Measurements from ENCODE around the gene PDP2.
A peak's percentile ranks its signal among the peaks of the same experiment; 100 is the strongest.

The PDP2 gene

GRCh38 chr16:66919569-66920298 lies 39.4 kb downstream of the PDP2 start:
- no peak for DNase-seq
- TF ChIP-seq POLR2A (IDR thresholded peaks at IDR 0.05; ENCODE audit: low read length) (no peak), GATA1 (IDR thresholded peaks at IDR 0.05; ENCODE audit: low read depth, low read length) (no peak)

DNA sequence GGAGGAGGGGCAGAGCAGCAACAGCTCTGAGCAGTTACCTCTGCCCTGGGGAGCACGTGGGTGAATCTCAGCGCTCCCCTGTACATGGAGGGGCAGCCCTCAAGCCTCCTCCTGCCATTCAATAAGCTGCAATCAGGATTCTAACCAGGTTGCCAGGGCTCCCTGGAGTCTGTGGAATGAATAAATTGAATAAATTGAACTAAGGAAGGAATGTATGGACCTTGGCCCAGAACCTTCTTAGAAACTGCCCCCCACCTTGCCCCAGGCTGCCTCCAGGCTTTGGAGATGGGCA lies 39.9 kb downstream of the PDP2 start:
- no peak for DNase-seq

DNA sequence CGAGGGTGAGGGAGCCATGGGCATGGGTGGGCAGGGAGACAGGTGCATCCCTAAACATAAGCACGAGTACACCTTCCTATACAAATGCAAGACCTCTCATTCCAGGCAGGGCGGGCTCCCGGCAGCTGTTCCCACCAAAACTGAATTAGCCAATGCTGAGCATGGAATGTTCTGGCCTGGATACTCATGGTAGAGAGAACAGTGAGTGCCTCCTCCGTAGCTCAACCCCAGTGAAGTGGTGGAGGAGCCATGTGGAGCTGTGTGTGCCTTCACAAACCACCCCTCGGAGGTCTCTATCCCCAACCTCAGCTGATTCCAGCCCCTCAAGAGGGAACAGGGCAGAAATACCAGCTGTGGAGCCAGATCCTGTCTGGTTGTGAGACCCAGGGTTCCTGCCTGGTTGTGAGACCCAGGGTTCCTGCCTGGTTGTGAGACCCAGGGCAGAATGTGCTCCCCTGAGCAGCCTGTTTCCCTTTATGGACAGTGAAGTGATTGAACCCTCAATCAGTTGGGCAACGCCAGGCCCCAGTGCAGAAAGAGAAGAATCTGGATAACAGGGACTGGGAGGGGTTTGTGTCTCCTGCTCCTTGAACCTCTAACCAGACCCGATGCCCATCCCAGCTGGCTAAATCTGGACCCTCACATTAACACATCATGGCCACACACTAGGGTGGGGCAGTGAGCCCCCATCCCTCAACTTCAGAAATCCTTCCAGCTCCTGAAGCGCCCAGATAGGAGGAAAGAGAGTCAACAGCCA lies 40.8 kb downstream of the PDP2 start:
- no peak for TF ChIP-seq POLR2A (IDR thresholded peaks at IDR 0.05; ENCODE audit: low read length)
- TF ChIP-seq GATA1 (IDR thresholded peaks at IDR 0.05; ENCODE audit: low read depth, low read length), result no peak
- no peak for DNase-seq

More for the DNA sequence above, 39.9 kb downstream of the PDP2 start:
- TF ChIP-seq GATA1 (IDR thresholded peaks at IDR 0.05; ENCODE audit: low read depth, low read length) (no peak), POLR2A (IDR thresholded peaks at IDR 0.05; ENCODE audit: low read length) (no peak)

DNA sequence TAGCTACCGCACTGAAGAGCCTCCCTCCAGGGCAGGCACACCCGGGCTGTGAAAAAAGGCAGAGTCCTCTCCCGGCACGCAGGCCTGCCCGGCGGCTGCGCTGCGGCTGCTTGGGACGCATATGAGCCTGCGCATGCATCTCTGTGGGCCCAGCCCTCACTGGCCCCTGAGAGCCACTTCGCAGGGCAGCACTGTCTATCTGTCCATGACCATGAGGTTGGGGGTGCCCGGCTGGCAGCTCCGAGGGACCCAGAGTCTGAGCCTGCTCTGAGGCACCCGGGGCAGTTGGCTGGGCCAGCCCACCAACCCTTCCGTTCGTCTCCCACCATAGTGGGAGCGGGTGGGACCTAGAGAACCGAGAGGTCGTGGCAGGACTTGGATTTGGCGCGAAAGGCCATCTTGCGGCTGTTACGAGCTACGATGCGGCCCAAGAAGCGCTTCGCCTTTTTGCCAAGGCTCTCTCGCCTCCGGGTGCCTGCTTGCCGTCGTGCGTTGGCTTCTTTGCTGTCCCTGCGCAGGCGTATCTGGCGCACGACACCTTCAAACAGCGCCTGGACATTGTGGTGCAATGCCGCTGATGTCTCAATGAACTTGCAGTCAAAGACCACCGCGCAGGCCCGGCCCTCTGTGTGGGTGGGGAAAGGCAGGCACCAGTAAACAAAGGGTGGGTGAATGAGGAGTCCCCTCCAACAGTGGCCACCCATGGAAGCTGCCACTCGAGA lies 41.6 kb downstream of the PDP2 start:
- DNase-seq, result no peak
- no peak for TF ChIP-seq GATA1 (IDR thresholded peaks at IDR 0.05; ENCODE audit: low read depth, low read length)
- no peak for TF ChIP-seq POLR2A (IDR thresholded peaks at IDR 0.05; ENCODE audit: low read length)

DNA sequence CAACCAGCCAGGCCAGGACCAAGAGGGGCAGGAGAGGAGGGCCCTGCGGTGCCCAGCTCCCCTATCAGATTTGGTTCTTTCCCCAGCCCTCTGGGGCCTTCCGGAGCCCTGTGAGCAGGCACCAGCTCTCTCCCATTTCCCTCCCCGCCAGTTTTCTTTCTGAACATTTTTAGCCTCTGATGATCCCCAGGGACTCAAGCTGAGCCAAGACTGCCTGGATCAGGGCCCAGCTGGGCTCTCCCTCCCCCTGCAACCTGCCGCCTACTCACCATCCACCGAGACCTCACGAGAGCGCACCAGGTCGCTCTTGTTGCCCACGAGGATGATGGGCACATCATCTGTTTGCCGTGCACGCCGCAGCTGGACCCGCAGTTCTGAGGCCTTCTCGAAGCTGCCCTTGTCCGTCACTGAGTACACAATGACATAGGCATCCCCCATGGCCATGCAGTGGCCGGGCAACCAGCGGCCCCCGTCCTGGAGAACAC lies 43.0 kb downstream of the PDP2 start:
- DNase-seq, result no peak

DNA sequence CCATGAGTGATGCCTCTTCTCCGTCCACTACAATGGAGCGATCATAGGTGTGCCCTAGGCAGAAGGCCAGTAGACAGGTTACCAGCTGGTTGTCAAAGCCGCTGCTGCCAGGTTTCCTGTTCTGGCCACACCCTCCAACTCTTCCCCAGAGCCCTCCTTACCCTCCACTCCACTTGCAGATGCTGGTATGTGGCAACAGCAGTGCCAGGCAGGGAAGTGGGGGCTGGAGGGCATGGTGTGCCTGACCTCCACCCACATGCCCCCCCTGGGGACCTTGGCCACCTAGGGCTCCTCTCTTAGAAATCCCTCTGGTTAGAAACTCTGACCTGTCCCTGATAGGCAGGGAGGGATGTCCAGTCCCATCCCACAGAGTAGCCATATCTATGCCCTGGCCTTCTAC lies 43.6 kb downstream of the PDP2 start:
- DNase-seq, result no peak
- TF ChIP-seq POLR2A (IDR thresholded peaks at IDR 0.05; ENCODE audit: low read length), result no peak
- TF ChIP-seq GATA1 (IDR thresholded peaks at IDR 0.05; ENCODE audit: low read depth, low read length), result no peak

More for the DNA sequence above, 43.0 kb downstream of the PDP2 start:
- TF ChIP-seq GATA1 (IDR thresholded peaks at IDR 0.05; ENCODE audit: low read depth, low read length) (no peak), POLR2A (IDR thresholded peaks at IDR 0.05; ENCODE audit: low read length) (no peak)

- TF ChIP-seq GATA1 (IDR thresholded peaks at IDR 0.05; ENCODE audit: low read depth, low read length) (no peak), POLR2A (IDR thresholded peaks at IDR 0.05; ENCODE audit: low read length) (no peak)
- peak; percentile 61 to 80 for DNase-seq
These were observed 44.4 kb downstream of the PDP2 start for GRCh38 chr16:66924527-66925321.

DNA sequence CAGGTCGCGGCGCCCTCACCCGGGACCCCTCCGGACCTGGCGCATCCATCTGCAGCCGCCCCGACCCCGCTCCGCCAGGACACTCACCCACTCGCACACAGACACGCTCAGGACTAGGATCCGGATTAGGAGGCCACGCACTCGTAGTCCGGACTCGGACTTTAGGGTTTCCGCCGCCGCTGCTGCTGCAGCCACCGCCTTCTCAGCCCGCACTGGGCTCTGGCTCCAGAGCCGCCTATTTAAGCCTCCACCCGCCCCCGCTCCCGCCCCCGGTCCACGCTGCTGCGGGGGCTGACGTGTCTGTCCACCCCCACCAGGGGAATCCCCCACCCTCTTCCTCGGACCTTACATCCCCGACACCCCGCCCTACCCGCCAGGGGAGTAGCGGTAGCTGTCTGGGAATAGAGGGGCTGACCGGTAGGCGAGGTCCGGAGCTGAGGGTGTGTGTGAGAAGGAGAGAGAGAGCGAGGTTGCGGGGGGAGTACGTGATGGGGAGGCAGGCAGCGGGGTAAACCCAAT lies 45.1 kb downstream of the PDP2 start, which contains the start of gene RRAD:
RRAD (minus strand) TSS at position 214 of the 519 bp plus-strand sequence. CDS start 356 bp downstream, outside the sequence.
- peak in 1 of 2 experiments; percentile 61 for DNase-seq
- TF ChIP-seq GATA1 (IDR thresholded peaks at IDR 0.05; ENCODE audit: low read depth, low read length), result no peak
- TF ChIP-seq POLR2A (IDR thresholded peaks at IDR 0.05; ENCODE audit: low read length), result peak; percentile 33

GRCh38 chr16:66926171-66926947 lies 46.0 kb downstream of the PDP2 start:
- TF ChIP-seq POLR2A (IDR thresholded peaks at IDR 0.05; ENCODE audit: low read length) (no peak), GATA1 (IDR thresholded peaks at IDR 0.05; ENCODE audit: low read depth, low read length) (no peak)
- peak; percentile 39 to 53 for DNase-seq

DNA sequence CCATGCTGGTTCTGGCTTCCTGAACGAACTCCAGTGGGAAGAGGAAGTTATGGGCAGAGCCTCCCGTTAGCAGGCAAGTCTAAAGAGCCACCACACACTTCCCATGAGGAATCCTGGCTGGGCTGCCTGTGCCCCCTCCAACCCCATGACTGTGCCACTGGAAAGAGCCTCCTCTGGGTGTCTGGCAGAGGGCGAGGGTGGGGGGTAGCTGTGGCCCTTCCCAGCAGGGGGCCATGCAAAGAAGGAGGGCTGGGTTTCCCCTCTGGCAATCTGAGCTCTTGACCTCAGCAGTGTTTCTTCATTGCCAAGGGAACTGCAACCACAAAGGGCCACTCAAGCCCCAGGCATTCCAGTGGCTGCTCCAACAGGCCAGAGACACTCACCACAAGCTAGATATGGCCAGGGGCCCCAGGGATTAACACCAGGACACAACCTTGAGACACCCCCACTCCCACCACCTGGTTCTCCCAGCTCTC lies 46.7 kb downstream of the PDP2 start:
- TF ChIP-seq GATA1 (IDR thresholded peaks at IDR 0.05; ENCODE audit: low read depth, low read length) (no peak), POLR2A (IDR thresholded peaks at IDR 0.05; ENCODE audit: low read length) (no peak)
- peak in 1 of 2 experiments; percentile 23 for DNase-seq

GRCh38 chr16:66927918-66928649 lies 47.8 kb downstream of the PDP2 start:
- TF ChIP-seq GATA1 (IDR thresholded peaks at IDR 0.05; ENCODE audit: low read depth, low read length), result no peak
- no peak for TF ChIP-seq POLR2A (IDR thresholded peaks at IDR 0.05; ENCODE audit: low read length)
- DNase-seq, result peak; percentile 46 to 71
